ENCODE results near the gene PRR11.
"Not testable (repeated sequence)": the region's sequence is repeated elsewhere in the genome, so short reads cannot be mapped to it uniquely, and the experiment has no call there.

PRR11 gene

GRCh38 chr17:59129814-59130213, 25.7 kb upstream of the PRR11 start:
- Histone ChIP-seq H3K9me3 (no peaks in the 10 kb centered on the region), H3K36me3 (peaks cover 33% of the 10 kb centered on the region), H3K4me1 (peaks cover 3% of the 10 kb centered on the region; the same call in 1 of the 2 replicates), H3K27me3 (no peaks in the 10 kb centered on the region), H3K4me3 (ENCODE audit: low read depth, low read length) (no peak overlapping the region)
- DNase-seq, result no peak
- TF ChIP-seq, protein P1, sequence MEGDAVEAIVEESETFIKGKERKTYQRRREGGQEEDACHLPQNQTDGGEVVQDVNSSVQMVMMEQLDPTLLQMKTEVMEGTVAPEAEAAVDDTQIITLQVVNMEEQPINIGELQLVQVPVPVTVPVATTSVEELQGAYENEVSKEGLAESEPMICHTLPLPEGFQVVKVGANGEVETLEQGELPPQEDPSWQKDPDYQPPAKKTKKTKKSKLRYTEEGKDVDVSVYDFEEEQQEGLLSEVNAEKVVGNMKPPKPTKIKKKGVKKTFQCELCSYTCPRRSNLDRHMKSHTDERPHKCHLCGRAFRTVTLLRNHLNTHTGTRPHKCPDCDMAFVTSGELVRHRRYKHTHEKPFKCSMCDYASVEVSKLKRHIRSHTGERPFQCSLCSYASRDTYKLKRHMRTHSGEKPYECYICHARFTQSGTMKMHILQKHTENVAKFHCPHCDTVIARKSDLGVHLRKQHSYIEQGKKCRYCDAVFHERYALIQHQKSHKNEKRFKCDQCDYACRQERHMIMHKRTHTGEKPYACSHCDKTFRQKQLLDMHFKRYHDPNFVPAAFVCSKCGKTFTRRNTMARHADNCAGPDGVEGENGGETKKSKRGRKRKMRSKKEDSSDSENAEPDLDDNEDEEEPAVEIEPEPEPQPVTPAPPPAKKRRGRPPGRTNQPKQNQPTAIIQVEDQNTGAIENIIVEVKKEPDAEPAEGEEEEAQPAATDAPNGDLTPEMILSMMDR (IDR thresholded peaks at IDR 0.05; ENCODE audit: low read depth, low read length), result no peak

GRCh38 chr17:59131131-59131530, 24.4 kb upstream of the PRR11 start:
- H3K36me3 ChIP-seq, result peaks cover 33% of the 10 kb centered on the region
- TF ChIP-seq, protein P1 (IDR thresholded peaks at IDR 0.05; ENCODE audit: low read depth, low read length), result no peak
- H3K27me3 ChIP-seq, result no peaks in the 10 kb centered on the region
- H3K9me3 ChIP-seq, result no peaks in the 10 kb centered on the region
- peaks cover 3% of the 10 kb centered on the region; the same call in 1 of the 2 replicates for H3K4me1 ChIP-seq
- no peak for DNase-seq
- no peak overlapping the region for H3K4me3 ChIP-seq (ENCODE audit: low read depth, low read length)

DNA sequence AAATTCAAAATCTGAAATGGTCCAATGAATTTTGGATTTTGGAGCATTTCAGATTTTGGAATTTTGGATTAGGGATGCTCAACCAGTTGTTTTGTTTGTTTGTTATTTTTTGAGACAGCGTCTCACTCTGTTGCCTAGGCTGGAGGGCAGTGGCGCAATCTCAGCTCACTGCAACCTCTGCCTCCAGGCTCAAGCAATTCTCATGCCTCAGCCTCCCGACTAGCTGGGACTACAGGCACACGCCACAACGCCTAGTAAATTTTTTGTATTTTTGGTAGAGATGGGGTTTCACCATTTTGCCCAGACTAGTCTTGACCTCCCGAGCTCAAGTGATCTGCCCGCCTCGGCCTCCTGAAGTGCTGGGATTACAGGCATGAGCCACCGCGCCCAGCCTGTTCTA, 17.2 kb upstream of the PRR11 start:
- H3K27me3 ChIP-seq; H3K4me1 ChIP-seq; H3K9me3 ChIP-seq; DNase-seq; H3K4me3 ChIP-seq (ENCODE audit: low read depth, low read length); H3K36me3 ChIP-seq: not testable (repeated sequence)

- H3K27me3 ChIP-seq, result no peaks in the 10 kb centered on the region
- H3K9me3 ChIP-seq, result no peaks in the 10 kb centered on the region
- TF ChIP-seq, protein P1 (IDR thresholded peaks at IDR 0.05; ENCODE audit: low read depth, low read length), result no peak
- H3K36me3 ChIP-seq, result peaks cover 14% of the 10 kb centered on the region
- no peaks in the 10 kb centered on the region for H3K4me1 ChIP-seq
- no peak for DNase-seq
- no peak overlapping the region for H3K4me3 ChIP-seq (ENCODE audit: low read depth, low read length)
These were observed 15.6 kb upstream of the PRR11 start for GRCh38 chr17:59139939-59140338.

GRCh38 chr17:59141860-59142259, 13.7 kb upstream of the PRR11 start:
- H3K9me3 ChIP-seq, result no peaks in the 10 kb centered on the region
- DNase-seq, result no peak
- no peaks in the 10 kb centered on the region for H3K4me1 ChIP-seq
- H3K27me3 ChIP-seq, result no peaks in the 10 kb centered on the region
- TF ChIP-seq, protein P1 (IDR thresholded peaks at IDR 0.05; ENCODE audit: low read depth, low read length), result no peak
- peaks cover 12% of the 10 kb centered on the region for H3K36me3 ChIP-seq
- no peak overlapping the region for H3K4me3 ChIP-seq (ENCODE audit: low read depth, low read length)

DNA sequence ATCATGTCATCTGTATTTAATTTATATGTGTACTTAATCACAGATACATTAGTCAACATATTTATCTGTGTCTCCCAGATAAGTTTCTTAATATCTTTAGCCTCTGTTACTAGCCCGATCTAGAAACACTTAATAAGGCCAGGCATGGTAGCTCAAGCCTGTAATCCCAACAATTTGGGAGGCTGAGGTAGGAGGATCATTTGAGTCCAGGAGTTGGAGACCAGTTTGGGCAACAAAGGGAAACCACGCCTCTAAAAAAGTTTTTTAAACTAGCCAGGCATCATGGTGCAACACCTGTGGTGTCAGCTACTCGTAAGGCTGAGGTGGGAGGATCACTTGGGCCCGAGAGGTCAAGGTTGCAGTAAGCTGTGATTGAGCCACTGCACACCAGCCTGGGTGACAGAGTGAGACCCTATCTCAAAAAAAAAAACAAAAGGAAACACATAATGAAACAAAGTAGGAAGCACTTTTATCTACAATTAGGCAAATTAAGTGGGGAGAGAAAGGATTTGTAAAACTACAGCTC, 9.9 kb upstream of the PRR11 start:
- Histone ChIP-seq H3K36me3 (peaks cover 21% of the 10 kb centered on the region), H3K9me3 (no peaks in the 10 kb centered on the region), H3K4me1 (no peaks in the 10 kb centered on the region), H3K27me3 (no peaks in the 10 kb centered on the region), H3K4me3 (ENCODE audit: low read depth, low read length) (no peak overlapping the region)
- TF ChIP-seq, protein P1 (IDR thresholded peaks at IDR 0.05; ENCODE audit: low read depth, low read length), result no peak
- no peak for DNase-seq

GRCh38 chr17:59149051-59149450, 6.5 kb upstream of the PRR11 start:
- H3K36me3 ChIP-seq, result peaks cover 14% of the 10 kb centered on the region
- H3K4me3 ChIP-seq (ENCODE audit: low read depth, low read length), result no peak overlapping the region
- H3K4me1 ChIP-seq, result no peaks in the 10 kb centered on the region; the same call in 1 of the 2 replicates
- no peak for DNase-seq
- TF ChIP-seq, protein P1 (IDR thresholded peaks at IDR 0.05; ENCODE audit: low read depth, low read length), result no peak
- H3K9me3 ChIP-seq, result no peaks in the 10 kb centered on the region
- no peaks in the 10 kb centered on the region for H3K27me3 ChIP-seq
